HEK293T (cell line): Measurements from ENCODE around the gene WIZ.

Experiments
- CTCF ChIA-PET: fragments of 350-600 bp; formaldehyde crosslinking; extraction: SDS; loops from one replicate; lab custom pipeline; 2021; ENCODE audit warnings: antibody characterized with exemption, inconsistent platforms; lab: Yijun Ruan, JAX
- POLR2A ChIA-PET: fragments of 350-600 bp; formaldehyde crosslinking; extraction: SDS; loops from one replicate; lab custom pipeline; 2020; ENCODE audit warnings: antibody characterized with exemption, inconsistent platforms; lab: Yijun Ruan, JAX
- DNase-seq: peaks from one replicate; pipeline ENCODE4 v3.0.0; 2012; ENCODE audit warnings: mixed read lengths; ENCODE audit errors: extremely low spot score
- ARNT ChIP-seq: fragments of 450-650 bp; IDR thresholded peaks from 2 replicates; pipeline ENCODE4 v1.6.1; 2017; ENCODE audit warnings: mild to moderate bottlenecking
- BHLHE40 ChIP-seq: fragments of 450-650 bp; IDR thresholded peaks from 2 replicates; pipeline ENCODE4 v1.6.1; 2016; ENCODE audit warnings: mild to moderate bottlenecking, moderate library complexity, borderline replicate concordance
- CTBP1 ChIP-seq: fragments of 450-650 bp; IDR thresholded peaks from 2 replicates; pipeline ENCODE4 v1.6.1; 2016; ENCODE audit warnings: borderline replicate concordance
- ELF4 ChIP-seq: fragments of 450-650 bp; IDR thresholded peaks from 2 replicates; pipeline ENCODE4 v1.6.1; 2017; ENCODE audit warnings: antibody characterized with exemption
- FOXA1 ChIP-seq: fragments of 450-650 bp; IDR thresholded peaks from 2 replicates; pipeline ENCODE4 v1.6.1; 2016; ENCODE audit warnings: mild to moderate bottlenecking
- FOXK2 ChIP-seq: fragments of 450-650 bp; IDR thresholded peaks from 2 replicates; pipeline ENCODE4 v1.6.1; 2016; ENCODE audit warnings: mild to moderate bottlenecking
- FOXM1 ChIP-seq: fragments of 450-650 bp; IDR thresholded peaks from 2 replicates; pipeline ENCODE4 v1.6.1; 2017; ENCODE audit warnings: mild to moderate bottlenecking, borderline replicate concordance
- HDGF ChIP-seq: fragments of 450-650 bp; IDR thresholded peaks from 2 replicates; pipeline ENCODE4 v1.6.1; 2017; ENCODE audit warnings: antibody characterized with exemption, borderline replicate concordance
- L3MBTL2 ChIP-seq: fragments of 450-650 bp; conservative IDR thresholded peaks from 2 replicates; pipeline ENCODE4 v1.6.1; 2016; ENCODE audit warnings: mild to moderate bottlenecking
- LEF1 ChIP-seq: fragments of 450-650 bp; IDR thresholded peaks from 2 replicates; pipeline ENCODE4 v1.6.1; 2017; ENCODE audit warnings: mild to moderate bottlenecking, borderline replicate concordance
- NFRKB ChIP-seq: fragments of 450-650 bp; IDR thresholded peaks from 2 replicates; pipeline ENCODE4 v1.6.1; 2016; ENCODE audit warnings: mild to moderate bottlenecking, moderate library complexity
- PKNOX1 ChIP-seq: fragments of 450-650 bp; IDR thresholded peaks from 2 replicates; pipeline ENCODE4 v1.6.1; 2016
- SP1 ChIP-seq: fragments of 450-650 bp; IDR thresholded peaks from 2 replicates; pipeline ENCODE4 v1.6.1; 2017
- SUZ12 ChIP-seq: fragments of 450-650 bp; IDR thresholded peaks from 2 replicates; pipeline ENCODE4 v1.6.1; 2016; ENCODE audit warnings: mild to moderate bottlenecking
- TARDBP ChIP-seq: fragments of 450-650 bp; IDR thresholded peaks from 2 replicates; pipeline ENCODE4 v1.6.1; 2016
- ZNF384 ChIP-seq: fragments of 450-650 bp; IDR thresholded peaks from 2 replicates; pipeline ENCODE4 v1.6.1; 2016

Gene WIZ

DNA sequence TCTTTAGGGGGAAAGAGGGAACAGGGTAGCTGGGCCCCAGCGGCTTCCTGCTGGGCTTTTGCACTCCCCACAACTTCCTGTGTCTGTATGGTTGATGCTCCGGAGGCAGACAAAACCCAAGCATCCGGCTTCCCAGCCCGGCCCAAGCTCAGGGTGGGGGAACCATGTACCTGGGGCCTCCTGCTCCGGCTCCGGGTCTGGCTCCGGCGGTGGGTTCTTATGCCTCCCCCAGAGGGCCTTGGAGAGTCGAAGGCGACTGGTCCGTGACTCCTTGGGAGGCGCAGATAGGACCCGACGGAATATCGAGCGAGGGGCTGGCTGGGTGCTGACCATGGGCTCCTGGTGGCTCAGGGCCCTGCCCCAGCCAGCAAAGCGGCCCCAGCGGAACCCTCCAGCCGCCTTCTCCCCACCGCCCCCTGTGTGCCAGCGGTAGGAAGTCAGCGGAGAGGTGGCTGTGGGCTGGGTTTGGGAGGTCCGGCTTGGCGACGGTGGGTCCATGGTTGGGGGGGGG lies 14.2 kb upstream of the WIZ start:
- no peak for DNase-seq
- TF ChIP-seq CTBP1 = no peak
- TF ChIP-seq ELF4 = no peak
- no peak for TF ChIP-seq L3MBTL2
- TF ChIP-seq ARNT = no peak
- TF ChIP-seq FOXM1 = no peak
- no peak for TF ChIP-seq PKNOX1
- no peak for TF ChIP-seq ZNF384
- TF ChIP-seq LEF1 = no peak
- CTCF ChIA-PET = interaction anchor here (1.1 kb wide), 1 partner anchor 12 kb away, joined by 3 read pairs; no protein-coding TSS in a partner anchor
- POLR2A ChIA-PET = no interaction called here

GRCh38 chr19:15461694-15462093 lies 11.9 kb upstream of the WIZ start:
- ChIA-PET POLR2A (interaction anchor here (1.0 kb wide), 1 partner anchor 9 kb away, joined by 3 read pairs; no protein-coding TSS in a partner anchor), CTCF (no interaction called here)
- TF ChIP-seq ARNT (no peak), FOXK2 (no peak), CTBP1 (no peak), SP1 (no peak), TARDBP (no peak), L3MBTL2 (no peak)
- no peak for DNase-seq

- ChIA-PET POLR2A (no interaction called here), CTCF (no interaction called here)
- no peak for DNase-seq
- TF ChIP-seq FOXM1 (no peak), ZNF384 (no peak), FOXA1 (no peak), BHLHE40 (no peak), NFRKB (no peak), ELF4 (no peak), TARDBP (no peak)
Observed at GRCh38 chr19:15457701-15458484, 8.1 kb upstream of the WIZ start.

GRCh38 chr19:15456871-15457700 lies 7.3 kb upstream of the WIZ start:
- no peak for TF ChIP-seq FOXA1
- no peak for TF ChIP-seq LEF1
- no peak for TF ChIP-seq FOXM1
- no peak for TF ChIP-seq PKNOX1
- TF ChIP-seq L3MBTL2 = no peak
- TF ChIP-seq SUZ12 = no peak
- no peak for TF ChIP-seq CTBP1
- no peak for TF ChIP-seq TARDBP
- TF ChIP-seq NFRKB = no peak
- no peak for TF ChIP-seq FOXK2
- no peak for TF ChIP-seq SP1
- no peak for TF ChIP-seq BHLHE40
- no peak for TF ChIP-seq ELF4
- TF ChIP-seq HDGF = no peak
- ChIA-PET POLR2A (no interaction called here), CTCF (no interaction called here)
- no peak for DNase-seq

- ChIA-PET POLR2A (no interaction called here), CTCF (interaction anchor here (0.6 kb wide), 1 partner anchor 146 kb away, joined by 3 read pairs; no protein-coding TSS in a partner anchor)
- TF ChIP-seq ARNT (no peak), BHLHE40 (no peak), L3MBTL2 (no peak), NFRKB (no peak), CTBP1 (no peak), SUZ12 (no peak), HDGF (no peak), SP1 (no peak), LEF1 (no peak), PKNOX1 (no peak), FOXA1 (no peak), FOXK2 (no peak), FOXM1 (no peak), ELF4 (no peak)
- DNase-seq = no peak
Observed at GRCh38 chr19:15456441-15456840, 6.7 kb upstream of the WIZ start.

DNA sequence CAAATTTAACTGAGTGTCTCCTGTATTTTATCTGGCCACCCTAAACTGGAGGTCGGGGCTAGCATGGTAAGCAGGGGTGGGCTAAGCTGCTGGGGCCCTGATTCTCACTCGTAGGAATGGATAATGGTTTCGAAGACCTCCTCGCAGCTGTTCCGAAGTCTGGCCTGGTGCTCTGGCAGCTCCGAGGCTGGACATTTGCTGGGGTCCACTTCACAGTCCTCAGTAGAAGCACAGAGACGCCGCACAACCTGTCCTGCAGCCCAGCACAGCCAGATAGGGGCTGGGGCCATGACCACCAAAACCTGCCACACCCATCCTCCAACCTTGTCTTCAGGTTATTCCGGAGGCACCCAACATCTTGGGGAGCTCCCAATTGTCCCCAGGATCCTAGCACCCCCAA lies 6.2 kb upstream of the WIZ start:
- no peak for TF ChIP-seq NFRKB
- TF ChIP-seq BHLHE40 = no peak
- CTCF ChIA-PET = interaction anchor here (0.6 kb wide), 1 partner anchor 145 kb away, joined by 3 read pairs; no protein-coding TSS in a partner anchor
- no peak for DNase-seq
- POLR2A ChIA-PET = no interaction called here
